OCI-LY3 (cell line): ENCODE data around the gene GIMAP8.

Experiments used
- EZH2phosphoT487 ChIP-seq: fragments of 200-600 bp; shearing (Covaris generic); IDR thresholded peaks from 2 replicates; pipeline ENCODE4 v1.6.1; 2018; ENCODE audit warnings: antibody characterized with exemption, mixed run types, low read depth
- TF ChIP-seq, protein P1 (sequence below): fragments of 200-600, 300-600 bp; sonication (generic); IDR thresholded peaks from 2 replicates; pipeline ENCODE4 v1.5.1; 2014; ENCODE audit warnings: antibody characterized with exemption, low read length, low read depth

DNA sequence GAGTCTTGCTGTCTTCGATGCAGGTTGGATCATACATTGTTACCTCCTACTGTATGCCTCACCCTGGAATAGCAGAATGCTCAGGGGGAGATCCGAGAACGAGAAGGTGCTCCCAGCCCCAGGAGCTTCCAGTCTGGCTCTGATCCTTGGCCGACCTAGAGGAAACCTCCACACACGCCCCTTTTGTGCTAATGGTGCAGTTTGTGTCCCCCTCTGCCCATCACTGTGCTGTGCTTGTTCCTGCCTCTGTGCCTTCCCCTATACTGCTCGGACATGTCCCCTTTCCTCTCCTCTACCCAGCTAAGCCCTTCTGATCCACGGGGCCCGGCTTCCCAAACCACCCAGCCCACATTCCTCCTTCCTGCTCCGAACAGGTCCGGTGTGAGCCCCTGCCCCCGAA, 38.8 kb upstream of the GIMAP8 start:
- TF ChIP-seq, protein P1, sequence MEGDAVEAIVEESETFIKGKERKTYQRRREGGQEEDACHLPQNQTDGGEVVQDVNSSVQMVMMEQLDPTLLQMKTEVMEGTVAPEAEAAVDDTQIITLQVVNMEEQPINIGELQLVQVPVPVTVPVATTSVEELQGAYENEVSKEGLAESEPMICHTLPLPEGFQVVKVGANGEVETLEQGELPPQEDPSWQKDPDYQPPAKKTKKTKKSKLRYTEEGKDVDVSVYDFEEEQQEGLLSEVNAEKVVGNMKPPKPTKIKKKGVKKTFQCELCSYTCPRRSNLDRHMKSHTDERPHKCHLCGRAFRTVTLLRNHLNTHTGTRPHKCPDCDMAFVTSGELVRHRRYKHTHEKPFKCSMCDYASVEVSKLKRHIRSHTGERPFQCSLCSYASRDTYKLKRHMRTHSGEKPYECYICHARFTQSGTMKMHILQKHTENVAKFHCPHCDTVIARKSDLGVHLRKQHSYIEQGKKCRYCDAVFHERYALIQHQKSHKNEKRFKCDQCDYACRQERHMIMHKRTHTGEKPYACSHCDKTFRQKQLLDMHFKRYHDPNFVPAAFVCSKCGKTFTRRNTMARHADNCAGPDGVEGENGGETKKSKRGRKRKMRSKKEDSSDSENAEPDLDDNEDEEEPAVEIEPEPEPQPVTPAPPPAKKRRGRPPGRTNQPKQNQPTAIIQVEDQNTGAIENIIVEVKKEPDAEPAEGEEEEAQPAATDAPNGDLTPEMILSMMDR: no peak
- TF ChIP-seq EZH2phosphoT487: no peak
